ENCODE results near the gene CCL4. TPM values are rescaled to one million over a fixed set of nuclear protein-coding genes. Genes with fewer than 3 reads are reported as not detected.

The CCL4 gene
- total and polyA plus RNA-seq, 2 experiments from 2014 or later, result not detected

- ATAC-seq (no peak), DNase-seq (ENCODE audit: low spot score) (no peak)
- peaks cover 5% of the 10 kb centered on the region for H3K27me3 Mint-ChIP-seq (ENCODE audit: insufficient read depth, low read depth, poor library complexity)
- no peak overlapping the region for H3K4me3 Mint-ChIP-seq
- Histone ChIP-seq H3K36me3 (ENCODE audit: insufficient read depth) (no peaks in the 10 kb centered on the region), H2AFZ (no peak overlapping the region), H3K4me2 (no peak overlapping the region), H4K20me1 (replicated peaks; ENCODE audit: insufficient read depth) (no peaks in the 10 kb centered on the region), H3K79me2 (replicated peaks; ENCODE audit: insufficient read depth) (no peaks in the 10 kb centered on the region), H3F3A (replicated peaks; ENCODE audit: low read depth) (no peaks in the 10 kb centered on the region), H3K4me3 (no peak overlapping the region), H3K9me2 (ENCODE audit: insufficient read depth) (0 out of 2 replicates have a peak, but pooled peaks cover 11% of the 10 kb centered on the region), H3K27me3 (ENCODE audit: insufficient read depth) (no peaks in the 10 kb centered on the region), H3K4me1 (ENCODE audit: insufficient read depth) (no peaks in the 10 kb centered on the region), H3K27ac (ENCODE audit: low read depth) (no peak overlapping the region)
- H3K4me1 Mint-ChIP-seq, result peaks cover 4% of the 10 kb centered on the region; the same call in 2 of the 3 replicates
- TF ChIP-seq EZH2 (IDR thresholded peaks at IDR 0.05; ENCODE audit: low read depth, unreplicated experiment) (no peak), NANOG (IDR thresholded peaks at IDR 0.05; ENCODE audit: borderline replicate concordance) (no peak), EZH2phosphoT487 (IDR thresholded peaks at IDR 0.05; ENCODE audit: unreplicated experiment) (no peak), POLR2AphosphoS5 (IDR thresholded peaks at IDR 0.05; ENCODE audit: low read depth) (no peak), ZNF331 (CRISPR knock-in tag; IDR thresholded peaks at IDR 0.05; ENCODE audit: low read depth) (no peak), STAT1 (IDR thresholded peaks at IDR 0.05; ENCODE audit: unreplicated experiment) (no peak), JUNB (IDR thresholded peaks at IDR 0.05; ENCODE audit: unreplicated experiment) (no peak), CTCF (conservative IDR thresholded peaks at IDR 0.05; ENCODE audit: low read depth in 2 of 2) (no peak), CREB1 (CRISPR knock-in tag; IDR thresholded peaks at IDR 0.05; ENCODE audit: low read depth) (no peak), ZNF114 (CRISPR knock-in tag; IDR thresholded peaks at IDR 0.05) (no peak)
- TF ChIP-seq, protein P1, sequence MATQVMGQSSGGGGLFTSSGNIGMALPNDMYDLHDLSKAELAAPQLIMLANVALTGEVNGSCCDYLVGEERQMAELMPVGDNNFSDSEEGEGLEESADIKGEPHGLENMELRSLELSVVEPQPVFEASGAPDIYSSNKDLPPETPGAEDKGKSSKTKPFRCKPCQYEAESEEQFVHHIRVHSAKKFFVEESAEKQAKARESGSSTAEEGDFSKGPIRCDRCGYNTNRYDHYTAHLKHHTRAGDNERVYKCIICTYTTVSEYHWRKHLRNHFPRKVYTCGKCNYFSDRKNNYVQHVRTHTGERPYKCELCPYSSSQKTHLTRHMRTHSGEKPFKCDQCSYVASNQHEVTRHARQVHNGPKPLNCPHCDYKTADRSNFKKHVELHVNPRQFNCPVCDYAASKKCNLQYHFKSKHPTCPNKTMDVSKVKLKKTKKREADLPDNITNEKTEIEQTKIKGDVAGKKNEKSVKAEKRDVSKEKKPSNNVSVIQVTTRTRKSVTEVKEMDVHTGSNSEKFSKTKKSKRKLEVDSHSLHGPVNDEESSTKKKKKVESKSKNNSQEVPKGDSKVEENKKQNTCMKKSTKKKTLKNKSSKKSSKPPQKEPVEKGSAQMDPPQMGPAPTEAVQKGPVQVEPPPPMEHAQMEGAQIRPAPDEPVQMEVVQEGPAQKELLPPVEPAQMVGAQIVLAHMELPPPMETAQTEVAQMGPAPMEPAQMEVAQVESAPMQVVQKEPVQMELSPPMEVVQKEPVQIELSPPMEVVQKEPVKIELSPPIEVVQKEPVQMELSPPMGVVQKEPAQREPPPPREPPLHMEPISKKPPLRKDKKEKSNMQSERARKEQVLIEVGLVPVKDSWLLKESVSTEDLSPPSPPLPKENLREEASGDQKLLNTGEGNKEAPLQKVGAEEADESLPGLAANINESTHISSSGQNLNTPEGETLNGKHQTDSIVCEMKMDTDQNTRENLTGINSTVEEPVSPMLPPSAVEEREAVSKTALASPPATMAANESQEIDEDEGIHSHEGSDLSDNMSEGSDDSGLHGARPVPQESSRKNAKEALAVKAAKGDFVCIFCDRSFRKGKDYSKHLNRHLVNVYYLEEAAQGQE (IDR thresholded peaks at IDR 0.05; ENCODE audit: unreplicated experiment), result no peak
- TF ChIP-seq, protein P2, sequence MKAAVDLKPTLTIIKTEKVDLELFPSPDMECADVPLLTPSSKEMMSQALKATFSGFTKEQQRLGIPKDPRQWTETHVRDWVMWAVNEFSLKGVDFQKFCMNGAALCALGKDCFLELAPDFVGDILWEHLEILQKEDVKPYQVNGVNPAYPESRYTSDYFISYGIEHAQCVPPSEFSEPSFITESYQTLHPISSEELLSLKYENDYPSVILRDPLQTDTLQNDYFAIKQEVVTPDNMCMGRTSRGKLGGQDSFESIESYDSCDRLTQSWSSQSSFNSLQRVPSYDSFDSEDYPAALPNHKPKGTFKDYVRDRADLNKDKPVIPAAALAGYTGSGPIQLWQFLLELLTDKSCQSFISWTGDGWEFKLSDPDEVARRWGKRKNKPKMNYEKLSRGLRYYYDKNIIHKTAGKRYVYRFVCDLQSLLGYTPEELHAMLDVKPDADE (IDR thresholded peaks at IDR 0.05), result no peak
- TF ChIP-seq, protein P3, sequence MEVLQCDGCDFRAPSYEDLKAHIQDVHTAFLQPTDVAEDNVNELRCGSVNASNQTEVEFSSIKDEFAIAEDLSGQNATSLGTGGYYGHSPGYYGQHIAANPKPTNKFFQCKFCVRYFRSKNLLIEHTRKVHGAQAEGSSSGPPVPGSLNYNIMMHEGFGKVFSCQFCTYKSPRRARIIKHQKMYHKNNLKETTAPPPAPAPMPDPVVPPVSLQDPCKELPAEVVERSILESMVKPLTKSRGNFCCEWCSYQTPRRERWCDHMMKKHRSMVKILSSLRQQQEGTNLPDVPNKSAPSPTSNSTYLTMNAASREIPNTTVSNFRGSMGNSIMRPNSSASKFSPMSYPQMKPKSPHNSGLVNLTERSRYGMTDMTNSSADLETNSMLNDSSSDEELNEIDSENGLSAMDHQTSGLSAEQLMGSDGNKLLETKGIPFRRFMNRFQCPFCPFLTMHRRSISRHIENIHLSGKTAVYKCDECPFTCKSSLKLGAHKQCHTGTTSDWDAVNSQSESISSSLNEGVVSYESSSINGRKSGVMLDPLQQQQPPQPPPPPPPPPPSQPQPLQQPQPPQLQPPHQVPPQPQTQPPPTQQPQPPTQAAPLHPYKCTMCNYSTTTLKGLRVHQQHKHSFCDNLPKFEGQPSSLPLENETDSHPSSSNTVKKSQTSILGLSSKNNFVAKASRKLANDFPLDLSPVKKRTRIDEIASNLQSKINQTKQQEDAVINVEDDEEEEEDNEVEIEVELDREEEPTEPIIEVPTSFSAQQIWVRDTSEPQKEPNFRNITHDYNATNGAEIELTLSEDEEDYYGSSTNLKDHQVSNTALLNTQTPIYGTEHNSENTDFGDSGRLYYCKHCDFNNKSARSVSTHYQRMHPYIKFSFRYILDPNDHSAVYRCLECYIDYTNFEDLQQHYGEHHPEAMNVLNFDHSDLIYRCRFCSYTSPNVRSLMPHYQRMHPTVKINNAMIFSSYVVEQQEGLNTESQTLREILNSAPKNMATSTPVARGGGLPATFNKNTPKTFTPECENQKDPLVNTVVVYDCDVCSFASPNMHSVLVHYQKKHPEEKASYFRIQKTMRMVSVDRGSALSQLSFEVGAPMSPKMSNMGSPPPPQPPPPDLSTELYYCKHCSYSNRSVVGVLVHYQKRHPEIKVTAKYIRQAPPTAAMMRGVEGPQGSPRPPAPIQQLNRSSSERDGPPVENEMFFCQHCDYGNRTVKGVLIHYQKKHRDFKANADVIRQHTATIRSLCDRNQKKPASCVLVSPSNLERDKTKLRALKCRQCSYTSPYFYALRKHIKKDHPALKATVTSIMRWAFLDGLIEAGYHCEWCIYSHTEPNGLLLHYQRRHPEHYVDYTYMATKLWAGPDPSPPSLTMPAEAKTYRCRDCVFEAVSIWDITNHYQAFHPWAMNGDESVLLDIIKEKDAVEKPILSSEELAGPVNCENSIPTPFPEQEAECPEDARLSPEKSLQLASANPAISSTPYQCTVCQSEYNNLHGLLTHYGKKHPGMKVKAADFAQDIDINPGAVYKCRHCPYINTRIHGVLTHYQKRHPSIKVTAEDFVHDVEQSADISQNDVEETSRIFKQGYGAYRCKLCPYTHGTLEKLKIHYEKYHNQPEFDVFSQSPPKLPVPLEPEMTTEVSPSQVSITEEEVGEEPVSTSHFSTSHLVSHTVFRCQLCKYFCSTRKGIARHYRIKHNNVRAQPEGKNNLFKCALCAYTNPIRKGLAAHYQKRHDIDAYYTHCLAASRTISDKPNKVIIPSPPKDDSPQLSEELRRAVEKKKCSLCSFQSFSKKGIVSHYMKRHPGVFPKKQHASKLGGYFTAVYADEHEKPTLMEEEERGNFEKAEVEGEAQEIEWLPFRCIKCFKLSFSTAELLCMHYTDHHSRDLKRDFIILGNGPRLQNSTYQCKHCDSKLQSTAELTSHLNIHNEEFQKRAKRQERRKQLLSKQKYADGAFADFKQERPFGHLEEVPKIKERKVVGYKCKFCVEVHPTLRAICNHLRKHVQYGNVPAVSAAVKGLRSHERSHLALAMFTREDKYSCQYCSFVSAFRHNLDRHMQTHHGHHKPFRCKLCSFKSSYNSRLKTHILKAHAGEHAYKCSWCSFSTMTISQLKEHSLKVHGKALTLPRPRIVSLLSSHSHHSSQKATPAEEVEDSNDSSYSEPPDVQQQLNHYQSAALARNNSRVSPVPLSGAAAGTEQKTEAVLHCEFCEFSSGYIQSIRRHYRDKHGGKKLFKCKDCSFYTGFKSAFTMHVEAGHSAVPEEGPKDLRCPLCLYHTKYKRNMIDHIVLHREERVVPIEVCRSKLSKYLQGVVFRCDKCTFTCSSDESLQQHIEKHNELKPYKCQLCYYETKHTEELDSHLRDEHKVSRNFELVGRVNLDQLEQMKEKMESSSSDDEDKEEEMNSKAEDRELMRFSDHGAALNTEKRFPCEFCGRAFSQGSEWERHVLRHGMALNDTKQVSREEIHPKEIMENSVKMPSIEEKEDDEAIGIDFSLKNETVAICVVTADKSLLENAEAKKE (CRISPR knock-in tag; IDR thresholded peaks at IDR 0.05), result no peak
- H3K27ac Mint-ChIP-seq, result no peak overlapping the region
- H3K9me3 Mint-ChIP-seq, result no peaks in the 10 kb centered on the region
- H3K36me3 Mint-ChIP-seq (ENCODE audit: low read depth), result no peaks in the 10 kb centered on the region
Observed at GRCh38 chr17:36144981-36145729, 41.5 kb downstream of the CCL4 start.
